ENCODE measurements around the gene PRKAR1B.

- TF ChIP-seq CTCF (conservative IDR thresholded peaks at IDR 0.05; ENCODE audit: low read depth, low read length), result no peak
- TF ChIP-seq EZH2 (IDR thresholded peaks at IDR 0.05; ENCODE audit: borderline replicate concordance, low read depth, low read length, poor library complexity, severe bottlenecking), result no peak
Observed at GRCh38 chr7:732094-732541, 5.0 kb upstream of the PRKAR1B start.

Data from A673 (cell line).